Esophagus muscularis mucosa (tissue), 3 donors: ENCODE data around the gene DEFB131B.

Source experiments
- POLR2A ChIP-seq: fragments of 450-650 bp; IDR thresholded peaks from one replicate; pipeline ENCODE4 v1.6.1; 2017; ENCODE audit warnings: antibody characterized with exemption, moderate library complexity, mild to moderate bottlenecking, low read depth
- POLR2AphosphoS5 ChIP-seq, 2 donors: sonication (generic); formaldehyde crosslinking; IDR thresholded peaks; one replicate each; pipeline ENCODE4 v1.6.1; 2017; ENCODE audit warnings: antibody characterized with exemption in 2 of 2
- TF ChIP-seq, protein P1 (sequence below), 3 experiments: fragments of 200-600 bp in 2 of 3; fragments of 450-650 bp in 1 of 3; sonication (generic) in 2 of 3; IDR thresholded peaks; one replicate each; pipeline ENCODE4 v1.5.1; 2017 to 2019; ENCODE audit warnings: antibody characterized with exemption in 3 of 3, mild to moderate bottlenecking in 2 of 3, moderate library complexity in 1 of 3

GRCh38 chr11:71931245-71931602 lies 53.0 kb downstream of the DEFB131B start:
- no peak for TF ChIP-seq POLR2A
- TF ChIP-seq, protein P1, sequence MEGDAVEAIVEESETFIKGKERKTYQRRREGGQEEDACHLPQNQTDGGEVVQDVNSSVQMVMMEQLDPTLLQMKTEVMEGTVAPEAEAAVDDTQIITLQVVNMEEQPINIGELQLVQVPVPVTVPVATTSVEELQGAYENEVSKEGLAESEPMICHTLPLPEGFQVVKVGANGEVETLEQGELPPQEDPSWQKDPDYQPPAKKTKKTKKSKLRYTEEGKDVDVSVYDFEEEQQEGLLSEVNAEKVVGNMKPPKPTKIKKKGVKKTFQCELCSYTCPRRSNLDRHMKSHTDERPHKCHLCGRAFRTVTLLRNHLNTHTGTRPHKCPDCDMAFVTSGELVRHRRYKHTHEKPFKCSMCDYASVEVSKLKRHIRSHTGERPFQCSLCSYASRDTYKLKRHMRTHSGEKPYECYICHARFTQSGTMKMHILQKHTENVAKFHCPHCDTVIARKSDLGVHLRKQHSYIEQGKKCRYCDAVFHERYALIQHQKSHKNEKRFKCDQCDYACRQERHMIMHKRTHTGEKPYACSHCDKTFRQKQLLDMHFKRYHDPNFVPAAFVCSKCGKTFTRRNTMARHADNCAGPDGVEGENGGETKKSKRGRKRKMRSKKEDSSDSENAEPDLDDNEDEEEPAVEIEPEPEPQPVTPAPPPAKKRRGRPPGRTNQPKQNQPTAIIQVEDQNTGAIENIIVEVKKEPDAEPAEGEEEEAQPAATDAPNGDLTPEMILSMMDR (IDR thresholded peaks at IDR 0.05), result no peak
- TF ChIP-seq POLR2AphosphoS5 (IDR thresholded peaks at IDR 0.05), result no peak
